IgD-negative memory B cell (primary cell): ENCODE measurements around the gene CBL. TPM values are rescaled to one million over a fixed set of nuclear protein-coding genes. Genes with fewer than 3 reads are reported as not detected.
"Not testable (repeated sequence)": the region's sequence is repeated elsewhere in the genome, so short reads cannot be mapped to it uniquely, and the experiment has no call there.

Source experiments
- H3K27ac Mint-ChIP-seq, 3 donors: one replicate each; pipeline ENCODE4 v1.8.0; 2020 to 2022; ENCODE audit warnings: mild to moderate bottlenecking in 3 of 3, mixed read lengths in 3 of 3, moderate library complexity in 1 of 3
- H3K27me3 Mint-ChIP-seq: one replicate; pipeline ENCODE4 v1.8.0; 2021; ENCODE audit warnings: mixed read lengths
- H3K36me3 Mint-ChIP-seq: one replicate; pipeline ENCODE4 v1.8.0; 2020; ENCODE audit warnings: mild to moderate bottlenecking, mixed read lengths
- H3K4me1 Mint-ChIP-seq, 3 donors: one replicate each; pipeline ENCODE4 v1.8.0; 2020 to 2022; ENCODE audit warnings: mixed read lengths in 3 of 3, mild to moderate bottlenecking in 1 of 3
- H3K4me3 Mint-ChIP-seq, 4 donors: one replicate each; pipeline ENCODE4 v1.8.0; 2020 to 2022; ENCODE audit warnings: mild to moderate bottlenecking in 4 of 4, mixed read lengths in 4 of 4, moderate library complexity in 3 of 4
- H3K9me3 Mint-ChIP-seq, 3 donors: one replicate each; pipeline ENCODE4 v1.8.0; 2020 to 2021; ENCODE audit warnings: mixed read lengths in 3 of 3, mild to moderate bottlenecking in 1 of 3
- polyA plus RNA-seq: library from polyadenylated mRNA; unstranded; fragments of 300-500 nt; fragmentation: Illumina TruSeq; gene quantifications from one replicate; pipeline ENCODE4 v1.2.3, GENCODE V29; 2021

Gene CBL
- polyA plus RNA-seq, 1 donor from 2014 or later, result 10.0 TPM

DNA sequence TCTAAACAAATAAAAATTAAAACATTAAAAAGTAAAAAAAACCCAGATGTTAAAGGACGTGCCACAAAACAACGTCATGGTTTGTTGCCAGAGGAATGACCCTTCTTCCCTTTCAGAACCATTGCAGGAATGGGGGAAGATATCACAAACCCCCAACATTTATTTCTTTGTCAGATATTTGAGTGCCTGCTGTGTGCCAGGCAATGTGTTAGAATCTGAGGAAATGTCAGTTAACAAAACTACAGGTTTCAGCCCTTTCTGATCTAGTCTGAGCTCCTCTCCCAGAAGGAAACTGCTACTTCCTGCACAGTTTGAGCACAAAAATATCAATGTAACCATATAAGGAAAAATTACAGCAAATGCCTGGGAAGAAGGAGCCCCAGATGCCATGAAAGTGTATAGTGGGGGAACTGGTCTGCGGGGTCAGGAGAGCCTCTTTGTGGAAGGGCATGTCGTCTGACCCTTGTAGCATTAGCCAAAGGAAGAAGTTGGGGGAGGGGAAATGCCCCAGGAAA, 27.9 kb upstream of the CBL start:
- Mint-ChIP-seq H3K27ac (no peak overlapping the region), H3K36me3 (peaks cover 8% of the 10 kb centered on the region), H3K4me3 (no peak overlapping the region), H3K27me3 (no peaks in the 10 kb centered on the region), H3K9me3 (no peaks in the 10 kb centered on the region), H3K4me1 (peaks cover 0 to 2% (median 0%) of the 10 kb centered on the region in 3 donors)

DNA sequence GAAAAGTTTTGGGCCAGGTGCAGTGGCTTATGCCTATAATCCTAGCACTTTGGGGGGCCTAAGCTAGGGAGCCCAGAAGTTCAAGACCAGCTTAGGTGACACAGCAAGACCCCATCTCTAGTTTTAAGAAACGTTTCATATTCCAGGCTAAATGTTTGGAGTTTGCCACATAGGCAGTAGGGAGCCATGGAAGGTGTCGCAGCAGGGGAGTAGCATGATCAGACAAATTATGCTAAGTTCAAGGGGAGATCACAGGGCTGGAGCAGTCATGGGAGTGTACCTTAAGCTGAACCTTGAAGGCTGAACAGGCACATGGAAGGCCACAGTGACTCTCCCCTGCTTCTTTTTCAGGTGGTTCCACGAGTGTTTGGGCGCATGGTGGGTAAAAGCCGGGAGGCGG, 26.8 kb upstream of the CBL start:
- Mint-ChIP-seq H3K4me1 (peaks cover 0 to 4% (median 3%) of the 10 kb centered on the region in 3 donors), H3K9me3 (no peaks in the 10 kb centered on the region), H3K36me3 (peaks cover 8% of the 10 kb centered on the region), H3K4me3 (no peak overlapping the region), H3K27ac (no peak overlapping the region), H3K27me3 (no peaks in the 10 kb centered on the region)

DNA sequence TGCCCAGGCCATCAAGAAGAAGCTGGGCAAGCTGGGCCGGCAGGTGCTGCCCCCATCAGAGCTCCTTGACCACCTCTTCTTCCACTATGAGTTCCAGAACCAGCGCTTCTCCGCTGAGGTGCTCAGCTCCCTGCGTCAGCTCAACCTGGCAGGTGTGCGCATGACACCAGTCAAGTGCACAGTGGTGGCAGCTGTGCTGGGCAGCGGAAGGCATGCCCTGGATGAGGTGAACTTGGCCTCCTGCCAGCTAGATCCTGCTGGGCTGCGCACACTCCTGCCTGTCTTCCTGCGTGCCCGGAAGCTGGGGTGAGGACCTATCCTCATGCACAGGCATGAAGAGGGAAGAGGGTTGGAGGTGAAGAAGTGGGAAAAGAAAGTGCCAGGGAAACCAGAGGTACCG, 26.2 kb upstream of the CBL start:
- H3K4me1 Mint-ChIP-seq, result peaks cover 0 to 4% (median 4%) of the 10 kb centered on the region in 3 donors
- peaks cover 3% of the 10 kb centered on the region for H3K27me3 Mint-ChIP-seq
- H3K36me3 Mint-ChIP-seq, result peaks cover 8% of the 10 kb centered on the region
- no peaks in the 10 kb centered on the region for H3K9me3 Mint-ChIP-seq
- no peak overlapping the region for H3K4me3 Mint-ChIP-seq
- no peak overlapping the region for H3K27ac Mint-ChIP-seq

DNA sequence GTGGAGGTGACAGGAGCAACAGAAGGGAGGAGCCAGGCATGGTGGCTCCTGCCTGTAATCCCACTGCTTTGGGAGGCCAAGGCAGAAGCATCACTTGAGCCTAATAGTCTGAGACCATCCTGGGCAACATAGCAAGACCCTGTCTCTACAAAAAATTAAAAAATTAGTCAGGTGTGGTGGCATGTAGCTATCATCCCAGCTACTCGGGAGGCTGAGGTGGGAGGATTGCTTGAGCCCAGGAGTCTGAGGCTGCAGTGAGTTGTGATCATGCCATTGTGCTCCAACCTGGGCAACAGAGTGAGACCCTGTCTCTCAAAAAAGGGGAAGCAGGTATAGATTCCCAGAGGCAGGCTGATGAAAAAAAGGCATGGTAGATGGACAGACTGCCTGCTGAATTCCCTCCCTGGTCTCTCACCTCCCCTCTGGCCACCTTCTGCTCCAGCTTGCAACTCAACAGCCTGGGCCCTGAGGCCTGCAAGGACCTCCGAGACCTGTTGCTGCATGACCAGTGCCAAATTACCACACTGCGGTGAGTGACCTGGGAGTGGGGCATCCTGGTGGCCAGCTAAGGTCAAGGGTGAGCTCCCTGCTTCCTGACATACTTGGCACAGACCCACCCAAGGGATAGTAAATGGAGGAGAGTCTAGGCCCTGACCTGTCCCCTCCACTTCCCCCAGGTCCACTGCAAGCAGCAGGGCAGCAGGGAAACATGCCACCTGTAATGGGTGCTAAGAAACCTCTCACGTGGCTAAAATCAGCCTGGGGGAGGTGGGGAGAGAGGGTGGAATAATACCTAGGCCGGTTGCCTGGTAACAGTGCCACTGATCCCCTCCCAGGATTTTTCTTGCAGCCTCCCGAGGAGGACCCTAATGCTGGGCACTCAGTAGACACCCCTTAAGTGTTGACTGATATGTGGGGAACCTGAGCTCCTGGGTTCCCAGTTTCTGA, 25.1 kb upstream of the CBL start:
- Mint-ChIP-seq H3K36me3 (peaks cover 8% of the 10 kb centered on the region), H3K27me3 (peaks cover 4% of the 10 kb centered on the region), H3K27ac (peak overlapping the region in 1 of 3 donors; percentile 83), H3K4me3 (no peak overlapping the region), H3K4me1 (peaks cover 0 to 7% (median 4%) of the 10 kb centered on the region in 3 donors), H3K9me3 (no peaks in the 10 kb centered on the region)

DNA sequence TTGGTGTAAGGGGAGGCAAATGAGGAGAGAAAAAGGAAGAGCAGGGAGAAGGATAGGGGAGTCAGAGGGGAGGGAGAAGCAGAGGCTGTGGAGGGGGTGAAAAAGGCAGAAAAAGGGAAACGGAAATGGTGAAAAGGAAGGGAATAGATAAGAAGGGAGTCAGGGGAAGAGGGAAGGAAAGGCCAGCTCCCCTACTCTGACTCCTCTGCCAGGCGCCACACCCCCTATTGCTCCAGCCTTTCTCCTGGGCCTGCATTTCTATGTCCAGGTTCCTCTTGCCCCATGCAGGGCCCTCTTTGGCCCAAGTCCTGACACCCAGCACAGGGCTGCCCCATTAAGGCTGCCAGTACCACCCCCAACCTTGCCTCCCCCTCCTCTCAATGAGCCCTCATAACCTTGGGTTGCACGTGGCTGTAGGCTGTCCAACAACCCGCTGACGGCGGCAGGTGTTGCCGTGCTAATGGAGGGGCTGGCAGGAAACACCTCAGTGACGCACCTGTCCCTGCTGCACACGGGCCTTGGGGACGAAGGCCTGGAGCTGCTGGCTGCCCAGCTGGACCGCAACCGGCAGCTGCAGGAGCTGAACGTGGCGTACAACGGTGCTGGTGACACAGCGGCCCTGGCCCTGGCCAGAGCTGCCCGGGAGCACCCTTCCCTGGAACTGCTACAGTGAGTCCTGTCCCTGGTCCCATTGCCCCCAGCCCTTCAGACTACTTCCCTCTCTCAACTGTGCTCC, 24.3 kb upstream of the CBL start:
- peak overlapping the region in 1 of 3 donors; percentile 83 for H3K27ac Mint-ChIP-seq
- peaks cover 8% of the 10 kb centered on the region for H3K36me3 Mint-ChIP-seq
- peaks cover 0 to 7% (median 4%) of the 10 kb centered on the region in 3 donors for H3K4me1 Mint-ChIP-seq
- H3K27me3 Mint-ChIP-seq, result peaks cover 6% of the 10 kb centered on the region
- H3K4me3 Mint-ChIP-seq, result no peak overlapping the region
- H3K9me3 Mint-ChIP-seq, result no peaks in the 10 kb centered on the region

DNA sequence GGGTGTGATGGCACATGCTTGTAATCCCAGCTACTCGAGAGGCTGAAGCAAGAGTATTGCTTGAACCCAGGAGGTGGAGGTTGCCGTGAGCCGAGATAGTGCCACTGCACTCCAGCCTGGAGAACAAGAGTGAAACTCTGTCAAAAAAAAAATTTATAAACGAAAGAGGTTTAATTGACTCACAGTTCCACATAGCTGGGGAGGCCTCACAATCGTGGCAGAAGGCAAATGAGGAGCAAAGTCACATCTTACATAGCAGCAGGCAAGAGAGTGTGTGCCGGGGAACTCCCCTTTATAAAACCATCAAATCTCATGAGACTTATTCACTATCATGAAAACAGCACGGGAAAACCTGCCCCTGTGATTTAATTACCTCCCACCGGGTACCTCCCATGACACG, 21.7 kb upstream of the CBL start:
- H3K27me3 Mint-ChIP-seq, H3K4me1 Mint-ChIP-seq, H3K9me3 Mint-ChIP-seq, H3K36me3 Mint-ChIP-seq: not testable (repeated sequence)
- Mint-ChIP-seq H3K4me3 (peak overlapping the region in 1 of 4 donors; percentile 80), H3K27ac (peak overlapping the region in 1 of 3 donors; percentile 39)

DNA sequence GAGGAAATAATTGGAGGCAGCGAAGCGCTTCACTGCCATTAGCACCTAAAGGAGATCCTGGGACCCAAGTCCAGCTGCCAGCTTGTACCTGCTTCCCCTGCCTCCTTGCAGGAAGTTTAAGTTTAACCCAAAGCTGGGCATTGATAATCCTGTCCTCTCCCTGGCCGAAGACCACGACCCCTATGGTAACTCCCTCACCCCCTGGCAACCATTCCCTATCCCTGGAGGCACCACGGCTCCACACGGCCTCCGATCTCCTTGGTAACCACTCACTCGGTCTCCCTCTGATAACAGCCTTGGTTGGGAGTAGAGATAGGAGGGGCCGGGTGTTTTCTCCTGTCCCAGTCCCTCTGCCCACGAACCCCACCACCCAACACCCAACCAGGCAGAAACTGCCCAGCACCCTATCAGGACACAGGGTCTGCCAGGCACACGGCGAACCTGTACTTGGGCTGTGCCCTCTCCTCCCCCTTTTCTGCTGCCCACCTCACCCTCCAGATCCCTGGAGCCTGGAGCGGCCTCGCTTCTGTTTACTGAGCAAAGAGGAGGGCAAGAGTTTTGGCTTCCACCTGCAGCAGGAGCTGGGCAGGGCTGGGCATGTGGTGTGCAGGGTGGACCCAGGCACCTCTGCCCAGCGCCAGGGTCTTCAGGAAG, 20.0 kb upstream of the CBL start:
- Mint-ChIP-seq H3K4me1 (peaks cover 0 to 7% (median 1%) of the 10 kb centered on the region in 3 donors), H3K9me3 (no peaks in the 10 kb centered on the region), H3K4me3 (no peak overlapping the region), H3K36me3 (peaks cover 5% of the 10 kb centered on the region), H3K27me3 (peaks cover 6% of the 10 kb centered on the region), H3K27ac (peak overlapping the region in 1 of 3 donors; percentile 88)

DNA sequence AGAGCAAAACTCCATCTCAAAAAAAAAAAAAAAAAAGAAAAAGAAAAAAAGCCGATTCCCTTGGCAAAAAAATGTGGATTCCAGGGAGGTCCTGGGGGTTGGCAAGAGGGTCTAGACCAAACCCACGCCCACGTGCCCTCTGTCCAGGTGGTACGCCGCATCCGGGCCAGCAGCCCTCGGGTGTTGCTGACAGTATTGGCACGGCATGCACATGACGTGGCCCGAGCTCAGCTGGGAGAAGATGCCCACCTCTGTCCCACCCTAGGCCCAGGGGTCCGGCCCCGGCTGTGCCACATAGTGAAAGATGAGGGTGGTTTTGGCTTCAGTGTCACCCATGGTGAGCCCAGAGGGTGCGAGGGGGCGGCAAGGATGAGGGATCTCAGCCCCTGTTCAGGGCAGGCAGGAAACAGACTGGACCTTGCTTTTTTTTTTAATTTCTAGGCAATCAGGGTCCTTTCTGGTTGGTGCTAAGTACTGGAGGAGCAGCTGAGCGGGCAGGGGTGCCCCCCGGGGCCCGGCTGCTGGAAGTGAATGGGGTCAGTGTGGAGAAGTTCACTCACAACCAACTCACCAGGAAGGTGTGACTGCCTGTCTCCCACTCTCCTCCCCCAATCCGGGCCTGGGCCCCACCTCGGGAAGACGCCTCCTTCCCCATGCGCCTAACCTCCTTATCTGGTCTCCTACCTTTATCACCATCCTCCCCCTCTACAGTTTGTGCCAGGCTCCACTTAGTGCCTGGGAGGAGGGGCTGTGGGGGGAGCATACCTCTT, 18.8 kb upstream of the CBL start:
- H3K36me3 Mint-ChIP-seq, result peaks cover 4% of the 10 kb centered on the region
- no peaks in the 10 kb centered on the region for H3K9me3 Mint-ChIP-seq
- H3K27me3 Mint-ChIP-seq, result peaks cover 6% of the 10 kb centered on the region
- peaks cover 0 to 7% (median 1%) of the 10 kb centered on the region in 3 donors for H3K4me1 Mint-ChIP-seq
- H3K4me3 Mint-ChIP-seq, result no peak overlapping the region
- H3K27ac Mint-ChIP-seq, result no peak overlapping the region

DNA sequence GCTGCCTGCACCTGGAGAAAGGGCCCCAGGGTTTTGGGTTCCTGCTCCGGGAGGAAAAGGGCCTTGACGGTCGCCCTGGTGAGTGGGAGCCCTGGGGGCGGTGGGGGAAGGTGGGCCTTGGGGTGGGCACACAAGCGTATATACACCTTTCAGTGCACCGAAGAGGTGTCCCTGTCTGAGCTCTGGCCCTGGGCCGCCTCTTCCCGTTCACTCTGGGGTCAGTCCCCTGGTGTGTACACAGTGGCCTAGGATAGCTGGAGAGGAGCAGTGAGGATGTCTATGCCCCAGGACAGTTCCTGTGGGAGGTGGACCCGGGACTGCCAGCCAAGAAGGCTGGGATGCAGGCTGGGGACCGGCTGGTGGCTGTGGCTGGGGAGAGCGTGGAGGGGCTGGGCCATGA, 18.1 kb upstream of the CBL start:
- H3K27ac Mint-ChIP-seq, result no peak overlapping the region
- no peak overlapping the region for H3K4me3 Mint-ChIP-seq
- H3K27me3 Mint-ChIP-seq, result peaks cover 6% of the 10 kb centered on the region
- H3K4me1 Mint-ChIP-seq, result peaks cover 0 to 7% (median 1%) of the 10 kb centered on the region in 3 donors
- H3K9me3 Mint-ChIP-seq, result no peaks in the 10 kb centered on the region
- H3K36me3 Mint-ChIP-seq, result peaks cover 2% of the 10 kb centered on the region

DNA sequence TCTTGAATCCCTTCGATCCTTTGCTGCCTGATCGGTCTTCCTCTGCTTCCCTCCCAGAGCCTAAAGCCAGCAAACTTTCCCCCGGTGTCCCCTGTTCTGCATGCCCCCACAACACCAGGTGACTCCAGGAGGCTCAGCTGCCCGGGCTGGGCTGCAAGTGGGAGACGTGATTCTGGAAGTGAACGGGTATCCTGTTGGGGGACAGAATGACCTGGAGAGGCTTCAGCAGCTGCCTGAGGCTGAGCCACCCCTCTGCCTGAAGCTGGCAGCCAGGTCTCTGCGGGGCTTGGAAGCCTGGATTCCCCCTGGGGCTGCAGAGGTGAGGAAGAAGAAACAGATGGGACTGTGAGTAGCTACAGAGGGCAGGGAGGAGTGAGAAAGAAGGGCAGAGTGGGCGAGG, 17.3 kb upstream of the CBL start:
- Mint-ChIP-seq H3K4me1 (peaks cover 0 to 7% (median 0%) of the 10 kb centered on the region in 3 donors), H3K9me3 (no peaks in the 10 kb centered on the region), H3K27me3 (peaks cover 6% of the 10 kb centered on the region), H3K4me3 (no peak overlapping the region), H3K36me3 (peaks cover 2% of the 10 kb centered on the region), H3K27ac (no peak overlapping the region)

DNA sequence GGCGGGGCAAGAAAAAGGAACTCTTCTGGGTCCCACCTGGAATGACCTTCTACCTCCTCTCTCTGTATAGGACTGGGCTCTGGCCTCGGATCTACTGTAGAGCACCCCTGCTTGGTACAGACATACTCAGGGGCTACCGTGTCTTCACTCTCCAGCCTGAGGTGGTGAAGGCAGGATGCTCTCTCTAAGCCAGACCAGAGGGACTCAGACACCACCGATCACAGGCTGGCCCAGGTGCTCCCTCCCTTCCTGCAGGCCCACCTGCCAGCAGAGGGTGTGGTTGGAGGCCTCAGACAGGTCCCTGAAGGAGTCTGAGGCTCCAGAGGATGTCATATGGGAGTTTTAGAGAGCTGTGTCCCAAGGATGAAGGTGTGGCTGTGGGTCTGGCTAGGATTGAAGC, 16.7 kb upstream of the CBL start:
- Mint-ChIP-seq H3K9me3 (no peaks in the 10 kb centered on the region), H3K36me3 (peaks cover 2% of the 10 kb centered on the region), H3K27me3 (peaks cover 6% of the 10 kb centered on the region), H3K27ac (no peak overlapping the region), H3K4me3 (no peak overlapping the region), H3K4me1 (peaks cover 0 to 4% (median 0%) of the 10 kb centered on the region in 3 donors)

DNA sequence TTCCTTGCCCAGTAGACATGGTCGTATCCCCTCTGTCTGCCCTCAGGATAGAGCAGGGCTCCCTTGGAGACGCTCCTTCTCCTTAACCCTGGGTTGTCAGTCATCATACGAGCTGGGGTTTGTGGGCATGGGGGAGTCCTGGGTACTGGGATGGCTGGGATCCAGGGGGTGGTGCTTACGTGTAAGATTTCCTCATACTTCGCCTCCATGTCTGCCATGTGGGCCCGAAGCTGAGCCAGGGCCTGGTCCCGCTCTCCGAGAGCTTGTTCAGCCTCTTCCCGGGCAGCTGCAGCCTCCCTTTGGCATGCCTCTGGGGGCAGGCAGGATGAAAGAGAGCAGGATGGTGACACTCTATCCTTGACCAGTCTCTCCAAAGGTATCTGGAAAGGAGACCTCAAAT, 15.6 kb upstream of the CBL start:
- Mint-ChIP-seq H3K27ac (no peak overlapping the region), H3K27me3 (peaks cover 4% of the 10 kb centered on the region), H3K4me3 (no peak overlapping the region), H3K4me1 (peaks cover 0 to under 1% (median 0%) of the 10 kb centered on the region in 3 donors), H3K36me3 (no peaks in the 10 kb centered on the region), H3K9me3 (no peaks in the 10 kb centered on the region)

DNA sequence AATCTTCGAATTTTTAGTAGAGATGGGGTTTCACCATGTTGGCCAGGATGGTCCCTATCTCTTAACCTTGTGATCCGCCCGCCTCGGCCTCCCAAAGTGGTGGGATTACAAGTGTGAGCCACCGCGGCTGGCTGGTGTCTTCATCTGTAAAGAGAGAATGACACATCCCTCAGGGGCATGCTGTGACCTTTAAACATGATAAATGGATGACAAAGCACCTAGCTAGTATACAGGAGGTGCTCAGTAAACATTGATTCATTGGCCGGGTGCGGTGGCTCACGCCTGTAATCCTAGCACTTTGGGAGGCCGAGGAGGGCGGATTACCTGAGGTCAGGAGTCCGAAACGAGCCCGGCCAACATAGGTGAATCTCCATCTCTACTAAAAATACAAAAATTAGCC, 14.9 kb upstream of the CBL start:
- not testable (repeated sequence) for H3K27ac Mint-ChIP-seq, H3K27me3 Mint-ChIP-seq, H3K36me3 Mint-ChIP-seq, H3K9me3 Mint-ChIP-seq, H3K4me3 Mint-ChIP-seq, H3K4me1 Mint-ChIP-seq

DNA sequence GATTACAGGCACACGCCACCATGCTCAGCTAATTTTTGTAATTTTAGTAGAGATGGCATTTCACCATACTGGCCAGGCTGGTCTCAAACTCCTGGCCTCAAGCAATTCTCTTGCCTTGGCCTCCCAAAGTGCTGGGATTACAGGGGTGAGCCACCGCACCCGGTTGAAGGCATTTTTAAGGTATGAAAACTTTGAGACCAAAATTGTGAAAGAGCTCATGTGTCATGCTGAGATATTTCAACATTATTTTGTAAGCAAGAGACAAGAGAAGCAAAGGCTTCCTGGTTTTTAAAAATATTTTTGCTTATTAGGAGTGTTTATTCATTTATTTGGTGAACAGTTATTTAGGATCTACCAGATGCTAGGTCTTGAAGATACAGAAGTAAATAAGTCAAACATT, 14.0 kb upstream of the CBL start:
- Mint-ChIP-seq H3K27me3 (peaks cover 1% of the 10 kb centered on the region), H3K4me3 (no peak overlapping the region), H3K36me3 (no peaks in the 10 kb centered on the region), H3K27ac (no peak overlapping the region), H3K9me3 (no peaks in the 10 kb centered on the region), H3K4me1 (peaks cover 3 to 5% (median 5%) of the 10 kb centered on the region in 3 donors)
